K562 (cell line): ENCODE results near the gene PLCB3. TPM values are rescaled to one million over a fixed set of nuclear protein-coding genes. Genes with fewer than 3 reads are reported as not detected.

ENCODE experiments used
- MGA ChIP-seq: fragments of 450-650 bp; IDR thresholded peaks from 2 replicates; pipeline ENCODE4 v1.6.1; 2016; ENCODE audit warnings: mild to moderate bottlenecking, moderate library complexity
- PHF21A ChIP-seq: fragments of 450-650 bp; IDR thresholded peaks from 2 replicates; pipeline ENCODE4 v1.6.1; 2017; ENCODE audit warnings: low read depth, borderline replicate concordance
- PML ChIP-seq: IDR thresholded peaks from 2 replicates; pipeline ENCODE4 v1.6.1; 2012; ENCODE audit warnings: low read length, inconsistent platforms
- POLR2A ChIP-seq: fragments of 450-650 bp; conservative IDR thresholded peaks from 2 replicates; pipeline ENCODE4 v1.6.1; 2016
- SRSF9 ChIP-seq: fragments of 200-400 bp; formaldehyde crosslinking; IDR thresholded peaks from 2 replicates; pipeline ENCODE4 v1.6.1; 2017; ENCODE audit warnings: low read depth, low read length, borderline replicate concordance
- TEAD1 ChIP-seq, 2 experiments: fragments of 450-650 bp in 1 of 2; sonication (generic) in 1 of 2; formaldehyde crosslinking; IDR thresholded peaks; 2 replicates each; pipeline versions ENCODE4 v1.4.0 to v1.8.0; 2020 to 2022; ENCODE audit warnings: mild to moderate bottlenecking in 2 of 2, missing genetic modification reagents in 1 of 2
- polyA plus RNA-seq, 8 experiments: library from polyadenylated mRNA; depleted of rRNA in 4 of 8; stranded (reverse) in 5 of 8; unstranded in 3 of 8; fragments of >200 nt; fragmentation: Nextera tagmentation in 2 of 8; fragmentation: Illumina TruSeq in 1 of 8; extraction: Ambion mirVana in 2 of 8; extraction: Trizol in 1 of 8; gene quantifications; 2 replicates each; pipeline versions ENCODE4 v1.2.1 to v1.2.3, GENCODE V29; 2011 to 2014; ENCODE audit warnings: inconsistent platforms in 1 of 8, missing spikeins in 1 of 8
- total RNA-seq, 7 experiments: library from RNA; depleted of rRNA in 6 of 7; stranded (reverse); fragments of >200 nt in 6 of 7; fragmentation: Illumina TruSeq in 2 of 7; extraction: Trizol in 2 of 7; gene quantifications; 2 replicates each; pipeline versions ENCODE4 v1.2.1 to v1.2.3, GENCODE V29; 2011 to 2021; ENCODE audit warnings: low replicate concordance in 1 of 7
- TF ChIP-seq, protein P1 (sequence below), 2 experiments: fragments of 450-650 bp in 1 of 2; sonication (generic) in 1 of 2; formaldehyde crosslinking in 1 of 2; IDR thresholded peaks; 2 replicates each; pipeline versions ENCODE4 v1.7.1 to v1.9.0; 2016 to 2022; ENCODE audit warnings: inconsistent platforms in 1 of 2, mild to moderate bottlenecking in 1 of 2, missing genetic modification reagents in 1 of 2

The PLCB3 gene
- total and polyA plus RNA-seq, 9 of the 15 experiments (the other 6 are each of a cell fraction or from before 2014, with no cell fraction given): 0.31 to 44.8 (median 14.6) TPM

- no peak for TF ChIP-seq MGA
- TF ChIP-seq TEAD1 (CRISPR knock-in tag; IDR thresholded peaks at IDR 0.05): no peak; a peak in 2 of 4 replicates
- TF ChIP-seq PHF21A: no peak
- TF ChIP-seq, protein P1, sequence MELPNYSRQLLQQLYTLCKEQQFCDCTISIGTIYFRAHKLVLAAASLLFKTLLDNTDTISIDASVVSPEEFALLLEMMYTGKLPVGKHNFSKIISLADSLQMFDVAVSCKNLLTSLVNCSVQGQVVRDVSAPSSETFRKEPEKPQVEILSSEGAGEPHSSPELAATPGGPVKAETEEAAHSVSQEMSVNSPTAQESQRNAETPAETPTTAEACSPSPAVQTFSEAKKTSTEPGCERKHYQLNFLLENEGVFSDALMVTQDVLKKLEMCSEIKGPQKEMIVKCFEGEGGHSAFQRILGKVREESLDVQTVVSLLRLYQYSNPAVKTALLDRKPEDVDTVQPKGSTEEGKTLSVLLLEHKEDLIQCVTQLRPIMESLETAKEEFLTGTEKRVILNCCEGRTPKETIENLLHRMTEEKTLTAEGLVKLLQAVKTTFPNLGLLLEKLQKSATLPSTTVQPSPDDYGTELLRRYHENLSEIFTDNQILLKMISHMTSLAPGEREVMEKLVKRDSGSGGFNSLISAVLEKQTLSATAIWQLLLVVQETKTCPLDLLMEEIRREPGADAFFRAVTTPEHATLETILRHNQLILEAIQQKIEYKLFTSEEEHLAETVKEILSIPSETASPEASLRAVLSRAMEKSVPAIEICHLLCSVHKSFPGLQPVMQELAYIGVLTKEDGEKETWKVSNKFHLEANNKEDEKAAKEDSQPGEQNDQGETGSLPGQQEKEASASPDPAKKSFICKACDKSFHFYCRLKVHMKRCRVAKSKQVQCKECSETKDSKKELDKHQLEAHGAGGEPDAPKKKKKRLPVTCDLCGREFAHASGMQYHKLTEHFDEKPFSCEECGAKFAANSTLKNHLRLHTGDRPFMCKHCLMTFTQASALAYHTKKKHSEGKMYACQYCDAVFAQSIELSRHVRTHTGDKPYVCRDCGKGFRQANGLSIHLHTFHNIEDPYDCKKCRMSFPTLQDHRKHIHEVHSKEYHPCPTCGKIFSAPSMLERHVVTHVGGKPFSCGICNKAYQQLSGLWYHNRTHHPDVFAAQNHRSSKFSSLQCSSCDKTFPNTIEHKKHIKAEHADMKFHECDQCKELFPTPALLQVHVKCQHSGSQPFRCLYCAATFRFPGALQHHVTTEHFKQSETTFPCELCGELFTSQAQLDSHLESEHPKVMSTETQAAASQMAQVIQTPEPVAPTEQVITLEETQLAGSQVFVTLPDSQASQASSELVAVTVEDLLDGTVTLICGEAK (IDR thresholded peaks at IDR 0.05): peak; percentile 99
- TF ChIP-seq, protein P1 (CRISPR knock-in tag; IDR thresholded peaks at IDR 0.05): no peak
- TF ChIP-seq PML: peak; percentile 53; the same call in 1 of the 2 replicates
- TF ChIP-seq SRSF9: no peak
- peak; percentile 94 for TF ChIP-seq POLR2A
Observed at GRCh38 chr11:64317325-64317960, 66.1 kb downstream of the PLCB3 start, which contains the start of gene TRMT112 (continued).
